ENCODE measurements around the gene GSTM4. TPM values are rescaled to one million over a fixed set of nuclear protein-coding genes. Genes with fewer than 3 reads are reported as not detected.

GSTM4 gene
- total and polyA plus RNA-seq, 4 experiments from 2014 or later, result 1.7 to 14.2 (median 11.5) TPM

- Mint-ChIP-seq H3K9me3 (peaks cover 0 to 2% (median 0%) of the 10 kb centered on the region in 8 donors), H3K4me3 (peak overlapping the region; percentile 36 to 97 (median 66)), H3K4me1 (peaks cover 29 to 62% (median 40%) of the 10 kb centered on the region in 4 donors), H3K27me3 (no peaks in the 10 kb centered on the region), H3K36me3 (peaks cover 15 to 48% of the 10 kb centered on the region in 2 donors), H3K27ac (peak overlapping the region; percentile 90 to 99 (median 98))
- no peak for DNase-seq
- no peak overlapping the region for H3K4me3 ChIP-seq (ENCODE audit: low read length in 2 of 2)
- no peaks in the 10 kb centered on the region for H3K27me3 ChIP-seq (ENCODE audit: insufficient read depth, low read length)
- H3K27ac ChIP-seq (ENCODE audit: low read depth, low read length), result peak overlapping the region; percentile 96
- H3K9me3 ChIP-seq (ENCODE audit: control insufficient read depth in 1 of 2, low read length in 2 of 2), result no peaks in the 10 kb centered on the region
- ChIA-PET CTCF (ENCODE audit: partially characterized antibody) (interaction anchor here (0.7 to 19.1 kb wide), 8 partner anchors 11 to 148 kb away, joined by 3 to 314 read pairs (median 3); partner anchors contain the start of genes GNAI3 and GPR61), POLR2A (ENCODE audit: partially characterized antibody) (interaction anchor here (0.6 to 8.3 kb wide), 4 partner anchors 17 to 171 kb away, joined by 3 to 114 read pairs (median 6); partner anchors contain the start of gene GNAI3)
- peaks cover 49% of the 10 kb centered on the region for H3K4me1 ChIP-seq (ENCODE audit: insufficient read depth, low read length)
- intact Hi-C loops (cut with micrococcal nuclease), result loop anchor here (5.0 kb wide), 1 partner anchor 141 kb away; the partner anchor contains the start of gene ATXN7L2
- peaks cover 33% of the 10 kb centered on the region for H3K36me3 ChIP-seq (ENCODE audit: insufficient read depth, low read length)
These were observed 32.2 kb upstream of the GSTM4 start for GRCh38 chr1:109623601-109624161.

GRCh38 chr1:109624201-109625010 is 31.5 kb upstream of the GSTM4 start:
- Mint-ChIP-seq H3K36me3 (peaks cover 21 to 55% of the 10 kb centered on the region in 2 donors), H3K27me3 (no peaks in the 10 kb centered on the region), H3K27ac (peak overlapping the region; percentile 57 to 98 (median 89)), H3K9me3 (no peaks in the 10 kb centered on the region), H3K4me1 (peaks cover 25 to 55% (median 33%) of the 10 kb centered on the region in 4 donors), H3K4me3 (peak overlapping the region; percentile 13 to 60 (median 41))
- intact Hi-C loops (cut with micrococcal nuclease), result loop anchor here (5.0 kb wide), 1 partner anchor 142 kb away; the partner anchor contains the start of gene ATXN7L2
- no peak overlapping the region for H3K4me3 ChIP-seq (ENCODE audit: low read length in 2 of 2)
- no peaks in the 10 kb centered on the region for H3K27me3 ChIP-seq (ENCODE audit: insufficient read depth, low read length)
- peak in 3 of 5 donors; percentile 17 to 20 (median 19) for DNase-seq
- POLR2A ChIA-PET (ENCODE audit: partially characterized antibody), result interaction anchor here (0.6 to 8.3 kb wide), 4 partner anchors 16 to 172 kb away, joined by 3 to 114 read pairs (median 6); partner anchors contain the start of gene GNAI3
- CTCF ChIA-PET (ENCODE audit: partially characterized antibody), result interaction anchor here (0.7 to 19.1 kb wide), 8 partner anchors 10 to 147 kb away, joined by 3 to 314 read pairs (median 3); partner anchors contain the start of genes GNAI3 and GPR61
- H3K9me3 ChIP-seq (ENCODE audit: control insufficient read depth in 1 of 2, low read length in 2 of 2), result no peaks in the 10 kb centered on the region
- H3K27ac ChIP-seq (ENCODE audit: low read depth, low read length), result peak overlapping the region; percentile 96
- peaks cover 40% of the 10 kb centered on the region for H3K36me3 ChIP-seq (ENCODE audit: insufficient read depth, low read length)
- H3K4me1 ChIP-seq (ENCODE audit: insufficient read depth, low read length), result peaks cover 42% of the 10 kb centered on the region

- H3K27me3 ChIP-seq (ENCODE audit: insufficient read depth, low read length), result no peaks in the 10 kb centered on the region
- Mint-ChIP-seq H3K4me3 (no peak overlapping the region), H3K4me1 (peaks cover 24 to 48% (median 32%) of the 10 kb centered on the region in 4 donors), H3K27me3 (no peaks in the 10 kb centered on the region), H3K27ac (peak overlapping the region in 6 of 7 donors; percentile 47 to 83 (median 70)), H3K36me3 (peaks cover 29 to 59% of the 10 kb centered on the region in 2 donors), H3K9me3 (no peaks in the 10 kb centered on the region)
- intact Hi-C loops (cut with micrococcal nuclease), result no loop called here
- DNase-seq, result no peak
- no peak overlapping the region for H3K4me3 ChIP-seq (ENCODE audit: low read length in 2 of 2)
- CTCF ChIA-PET (ENCODE audit: partially characterized antibody), result interaction anchor here (1.0 to 19.1 kb wide), 4 partner anchors 17 to 135 kb away, joined by 3 to 314 read pairs (median 74); partner anchors contain the start of genes GNAI3 and GPR61
- POLR2A ChIA-PET (ENCODE audit: partially characterized antibody), result interaction anchor here (2.5 to 8.3 kb wide), 2 partner anchors 76 to 79 kb away, joined by 9 to 114 read pairs; partner anchors contain the start of gene GNAI3
- no peaks in the 10 kb centered on the region for H3K9me3 ChIP-seq (ENCODE audit: control insufficient read depth in 1 of 2, low read length in 2 of 2)
- H3K36me3 ChIP-seq (ENCODE audit: insufficient read depth, low read length), result peaks cover 42% of the 10 kb centered on the region
- peaks cover 39% of the 10 kb centered on the region for H3K4me1 ChIP-seq (ENCODE audit: insufficient read depth, low read length)
- no peak overlapping the region for H3K27ac ChIP-seq (ENCODE audit: low read depth, low read length)
These were observed 30.7 kb upstream of the GSTM4 start for GRCh38 chr1:109625176-109625575.

- peaks cover 39% of the 10 kb centered on the region for H3K4me1 ChIP-seq (ENCODE audit: insufficient read depth, low read length)
- no peak for DNase-seq
- Mint-ChIP-seq H3K4me1 (peaks cover 24 to 40% (median 32%) of the 10 kb centered on the region in 4 donors), H3K9me3 (no peaks in the 10 kb centered on the region), H3K27ac (peak overlapping the region; percentile 13 to 79 (median 64)), H3K27me3 (no peaks in the 10 kb centered on the region), H3K36me3 (peaks cover 29 to 53% of the 10 kb centered on the region in 2 donors), H3K4me3 (peak overlapping the region in 2 of 8 donors; percentile 17 to 32)
- no peak overlapping the region for H3K4me3 ChIP-seq (ENCODE audit: low read length in 2 of 2)
- ChIA-PET POLR2A (ENCODE audit: partially characterized antibody) (interaction anchor here (1.5 to 8.3 kb wide), 3 partner anchors 77 to 79 kb away, joined by 5 to 114 read pairs (median 9); partner anchors contain the start of gene GNAI3), CTCF (ENCODE audit: partially characterized antibody) (interaction anchor here (1.0 to 19.1 kb wide), 5 partner anchors 16 to 136 kb away, joined by 3 to 314 read pairs (median 9); partner anchors contain the start of genes GNAI3 and GPR61)
- no peaks in the 10 kb centered on the region for H3K27me3 ChIP-seq (ENCODE audit: insufficient read depth, low read length)
- H3K36me3 ChIP-seq (ENCODE audit: insufficient read depth, low read length), result peaks cover 45% of the 10 kb centered on the region
- no peak overlapping the region for H3K27ac ChIP-seq (ENCODE audit: low read depth, low read length)
- no peaks in the 10 kb centered on the region for H3K9me3 ChIP-seq (ENCODE audit: control insufficient read depth in 1 of 2, low read length in 2 of 2)
- intact Hi-C loops (cut with micrococcal nuclease), result no loop called here
These were observed 30.0 kb upstream of the GSTM4 start for GRCh38 chr1:109625601-109626560.

GRCh38 chr1:109626682-109627408 is 29.1 kb upstream of the GSTM4 start:
- intact Hi-C loops (cut with micrococcal nuclease), result no loop called here
- Mint-ChIP-seq H3K9me3 (no peaks in the 10 kb centered on the region), H3K4me1 (peaks cover 21 to 31% (median 27%) of the 10 kb centered on the region in 4 donors), H3K27me3 (no peaks in the 10 kb centered on the region), H3K27ac (peak overlapping the region in 2 of 7 donors; percentile 8 to 64), H3K36me3 (peaks cover 33 to 59% of the 10 kb centered on the region in 2 donors), H3K4me3 (no peak overlapping the region)
- Histone ChIP-seq H3K9me3 (ENCODE audit: control insufficient read depth in 1 of 2, low read length in 2 of 2) (no peaks in the 10 kb centered on the region), H3K4me1 (ENCODE audit: insufficient read depth, low read length) (peaks cover 33% of the 10 kb centered on the region), H3K27me3 (ENCODE audit: insufficient read depth, low read length) (no peaks in the 10 kb centered on the region), H3K4me3 (ENCODE audit: low read length in 2 of 2) (no peak overlapping the region), H3K27ac (ENCODE audit: low read depth, low read length) (no peak overlapping the region), H3K36me3 (ENCODE audit: insufficient read depth, low read length) (peaks cover 54% of the 10 kb centered on the region)
- no peak for DNase-seq
- CTCF ChIA-PET (ENCODE audit: partially characterized antibody), result interaction anchor here (1.2 to 19.1 kb wide), 3 partner anchors 15 to 85 kb away, joined by 3 to 314 read pairs (median 140); partner anchors contain the start of gene GPR61
- POLR2A ChIA-PET (ENCODE audit: partially characterized antibody), result interaction anchor here (1.5 kb wide), 1 partner anchor 78 kb away, joined by 5 read pairs; the partner anchor contains the start of gene GNAI3
